Effector CD4-positive, alpha-beta T cell (primary cell): ENCODE measurements around the gene ZNF221.
"Not testable (repeated sequence)": the region's sequence is repeated elsewhere in the genome, so short reads cannot be mapped to it uniquely, and the experiment has no call there.

Source experiments
- DNase-seq: peaks from one replicate; pipeline ENCODE4 v3.0.0-alpha.2; 2020
- total RNA-seq: gene quantifications from one replicate; lab custom pipeline; 2026; lab: John Stamatoyannopoulos, UW

ZNF221 gene
- 1.1 reads per million for total RNA-seq

DNA sequence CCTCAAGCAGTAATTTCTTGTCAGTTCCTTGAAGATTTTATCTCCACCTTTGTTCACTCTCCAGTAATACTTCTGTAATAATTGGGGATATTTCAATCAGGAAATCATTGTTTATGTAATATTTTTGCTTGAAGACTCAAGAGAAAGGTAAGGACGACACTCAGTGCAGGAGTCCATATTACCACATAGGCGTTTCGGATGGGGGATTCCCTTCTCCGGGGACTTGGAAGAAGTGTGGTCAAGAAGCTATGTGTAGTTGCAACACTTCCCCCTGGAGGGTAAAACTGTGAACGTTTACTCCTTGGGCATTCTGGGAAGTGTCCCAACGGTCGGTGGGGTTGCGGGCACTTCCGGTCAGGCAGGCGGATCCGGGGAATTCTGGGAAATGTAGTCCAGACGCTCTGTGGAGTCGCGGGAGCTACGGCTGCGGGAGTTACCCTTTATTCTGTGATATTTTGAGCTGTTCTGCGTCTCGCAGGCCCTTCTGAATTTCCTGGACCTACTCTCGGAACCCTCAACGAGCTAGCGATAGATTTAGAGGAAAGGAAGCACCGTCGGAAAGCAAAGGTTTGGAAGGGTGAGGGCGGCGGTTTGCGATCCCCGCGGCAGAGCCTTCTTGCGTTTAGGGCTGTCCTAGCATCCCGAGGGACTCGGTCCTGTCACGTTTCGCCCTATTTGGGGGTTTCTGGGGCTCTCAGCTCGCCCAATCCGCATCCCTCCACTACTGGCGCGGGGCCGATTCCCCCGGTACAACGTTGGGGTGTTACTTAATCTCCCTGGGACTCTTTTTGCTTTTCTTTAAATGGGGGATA lies at the start of gene ZNF221:
Gene ZNF221 (plus strand): TSS at position 395 of the 812 bp plus-strand sequence. CDS start 11,499 bp downstream, outside the sequence.
- peak; percentile 6 for DNase-seq

DNA sequence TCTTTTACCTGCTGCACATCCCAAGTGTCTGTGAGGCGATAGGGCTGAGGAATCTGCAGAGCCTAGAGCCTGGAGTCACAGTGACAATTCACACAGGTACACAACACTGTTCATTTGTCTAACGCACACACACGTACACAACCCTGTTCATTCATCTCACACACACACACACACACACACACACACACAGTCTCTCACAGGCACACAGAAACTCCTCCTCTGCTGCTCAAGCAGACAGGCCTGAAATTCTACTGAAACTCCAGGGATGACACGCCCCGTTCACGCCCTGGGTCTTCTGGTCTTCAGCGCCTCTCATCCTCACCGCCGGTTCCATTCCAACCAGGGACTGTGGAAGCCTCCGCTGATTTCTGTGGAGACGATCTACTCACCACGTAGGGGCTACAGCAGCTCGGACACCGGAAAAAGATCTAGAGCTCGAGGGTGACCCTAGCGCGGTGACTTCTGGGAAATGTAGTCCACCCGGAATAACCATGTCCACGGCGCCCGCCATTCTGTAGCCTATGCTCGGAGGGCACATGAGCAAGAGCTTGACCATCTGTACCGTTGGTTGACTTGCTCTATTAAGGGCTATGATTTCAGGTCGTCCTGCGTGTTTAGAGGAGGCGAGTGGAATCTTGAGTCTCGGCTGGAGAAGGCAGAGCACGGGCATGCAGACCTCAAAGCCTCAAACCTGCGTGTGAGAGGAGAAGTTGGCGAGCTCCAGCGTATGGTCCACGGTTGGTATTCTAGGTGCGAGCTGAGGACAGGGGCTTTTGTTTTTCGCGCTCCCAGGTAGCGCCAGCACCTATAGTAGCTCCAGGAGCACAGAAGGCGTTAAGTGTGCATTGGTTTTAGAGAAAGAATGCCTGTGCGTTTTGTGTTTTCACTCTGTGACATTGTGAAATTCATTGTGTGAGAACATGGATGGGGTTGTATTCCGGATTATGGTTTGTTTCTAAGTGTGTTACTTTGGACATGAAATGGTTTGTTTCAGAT lies 49.3 kb upstream of the ZNF221 start:
- peak; percentile 41 for DNase-seq

DNA sequence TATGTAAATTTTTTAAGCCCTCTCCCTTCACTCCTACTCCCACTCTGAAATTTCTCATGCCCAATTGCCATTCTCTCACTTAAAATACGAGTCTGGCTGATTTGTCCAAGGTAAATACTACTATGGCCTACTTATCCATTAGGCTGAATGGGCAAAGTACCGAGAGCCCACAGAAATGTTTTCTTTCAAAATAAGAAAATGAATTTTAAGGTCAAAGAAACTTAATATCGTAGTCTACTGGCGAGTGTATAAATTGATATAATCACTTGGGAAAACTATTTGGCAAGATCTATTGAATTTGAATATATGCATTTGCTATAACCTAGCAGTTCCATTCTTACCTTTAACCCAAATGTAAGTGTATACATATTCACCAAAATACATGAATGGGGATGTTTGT lies 48.6 kb upstream of the ZNF221 start:
- no peak for DNase-seq

DNA sequence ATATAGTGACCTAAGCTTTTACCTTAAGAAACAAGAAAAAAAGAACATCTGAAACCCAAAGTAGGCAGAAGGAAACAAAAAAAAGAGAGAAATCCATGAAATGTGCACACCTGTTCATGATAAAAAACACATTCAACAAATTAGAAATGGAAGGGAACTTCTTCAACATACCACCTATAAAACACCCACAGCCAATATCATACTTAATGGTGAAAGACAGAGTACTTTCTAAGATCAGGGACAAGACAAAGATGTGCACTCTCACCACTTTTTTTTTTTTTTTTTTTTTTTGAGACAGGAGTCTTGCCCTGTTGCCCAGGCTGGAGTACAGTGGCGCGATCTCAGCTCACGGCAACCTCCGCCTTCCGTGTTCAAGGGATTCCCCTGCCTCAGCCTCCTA lies 45.1 kb upstream of the ZNF221 start:
- DNase-seq, result no peak

GRCh38 chr19:43906774-43907173 lies 44.3 kb upstream of the ZNF221 start:
- DNase-seq, result no peak

DNA sequence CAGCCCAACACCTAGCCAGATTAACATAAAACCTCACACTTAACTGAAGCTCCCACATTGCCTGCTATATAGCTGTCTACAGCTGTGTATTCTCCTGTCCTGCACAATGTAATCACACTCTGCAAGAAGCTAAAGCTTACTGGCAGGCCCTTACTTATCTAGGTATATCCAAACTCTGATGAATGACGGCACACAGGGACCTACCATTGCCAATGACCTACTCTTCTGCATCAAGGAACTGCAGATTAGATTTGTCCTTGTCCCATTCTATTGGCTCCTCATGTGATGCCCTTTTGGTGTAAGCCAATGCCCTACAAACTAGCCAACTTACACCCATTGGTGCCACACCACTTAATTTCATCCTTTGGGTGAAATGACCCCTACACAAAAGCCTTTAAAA lies 42.4 kb upstream of the ZNF221 start:
- no peak for DNase-seq

DNA sequence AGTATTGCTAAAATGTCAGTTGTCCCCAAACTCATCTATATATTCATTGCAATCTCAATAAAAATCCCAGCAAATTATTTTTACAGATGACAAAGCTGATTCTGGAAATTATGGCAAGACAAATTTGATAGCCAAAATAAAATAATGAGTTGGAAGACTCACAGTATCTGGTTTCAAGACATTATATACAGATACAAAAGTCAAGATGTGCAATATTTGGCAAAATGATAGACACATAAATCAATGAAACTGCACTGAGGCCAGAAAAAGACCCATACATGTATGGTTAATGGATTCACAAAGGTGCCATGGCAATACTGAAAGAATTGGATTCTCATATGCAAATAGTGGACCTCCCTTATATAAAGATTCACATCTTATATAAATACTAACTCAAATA lies 40.1 kb upstream of the ZNF221 start:
- DNase-seq, result no peak

- DNase-seq, result no peak
These were observed 37.6 kb upstream of the ZNF221 start for GRCh38 chr19:43913383-43913782.

DNA sequence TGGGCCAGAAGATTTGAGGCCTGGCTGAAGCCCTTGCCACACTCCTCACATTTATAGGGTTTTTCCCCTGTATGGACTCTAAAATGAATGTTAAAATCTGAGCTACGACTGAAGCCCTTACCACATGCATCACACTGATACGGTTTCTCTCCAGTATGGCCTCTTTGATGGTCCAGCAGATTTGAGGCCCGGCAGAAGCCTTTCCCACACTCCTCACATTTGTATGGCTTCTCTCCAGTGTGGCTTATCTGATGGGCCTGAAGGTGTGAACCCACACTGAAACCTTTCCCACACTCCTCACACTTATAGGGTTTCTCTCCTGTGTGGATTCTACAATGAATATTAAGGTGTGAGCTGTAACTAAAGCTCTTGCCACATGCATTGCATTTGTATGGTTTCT lies 37.0 kb upstream of the ZNF221 start:
- DNase-seq, result no peak

DNA sequence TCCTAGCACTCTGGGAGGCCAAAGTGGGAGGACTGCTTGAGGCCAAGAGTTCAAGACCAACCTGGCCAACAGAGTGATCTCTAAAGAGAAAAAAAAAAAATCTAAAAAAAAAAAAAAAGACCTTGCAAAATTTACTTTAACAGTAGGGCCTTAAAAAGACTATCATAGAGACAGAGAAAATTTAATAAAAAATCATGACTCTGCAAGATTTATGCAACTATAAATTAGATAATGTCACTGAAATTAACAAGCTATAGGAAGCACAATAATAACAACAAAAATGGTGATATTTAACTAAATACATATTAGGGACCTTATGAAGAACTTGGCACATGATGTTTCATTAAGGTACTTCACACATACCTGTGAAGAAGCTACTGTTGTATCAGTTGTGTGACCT lies 27.2 kb upstream of the ZNF221 start:
- DNase-seq, result no peak

- DNase-seq, result no peak
These were observed 22.2 kb upstream of the ZNF221 start for GRCh38 chr19:43928820-43929219.

DNA sequence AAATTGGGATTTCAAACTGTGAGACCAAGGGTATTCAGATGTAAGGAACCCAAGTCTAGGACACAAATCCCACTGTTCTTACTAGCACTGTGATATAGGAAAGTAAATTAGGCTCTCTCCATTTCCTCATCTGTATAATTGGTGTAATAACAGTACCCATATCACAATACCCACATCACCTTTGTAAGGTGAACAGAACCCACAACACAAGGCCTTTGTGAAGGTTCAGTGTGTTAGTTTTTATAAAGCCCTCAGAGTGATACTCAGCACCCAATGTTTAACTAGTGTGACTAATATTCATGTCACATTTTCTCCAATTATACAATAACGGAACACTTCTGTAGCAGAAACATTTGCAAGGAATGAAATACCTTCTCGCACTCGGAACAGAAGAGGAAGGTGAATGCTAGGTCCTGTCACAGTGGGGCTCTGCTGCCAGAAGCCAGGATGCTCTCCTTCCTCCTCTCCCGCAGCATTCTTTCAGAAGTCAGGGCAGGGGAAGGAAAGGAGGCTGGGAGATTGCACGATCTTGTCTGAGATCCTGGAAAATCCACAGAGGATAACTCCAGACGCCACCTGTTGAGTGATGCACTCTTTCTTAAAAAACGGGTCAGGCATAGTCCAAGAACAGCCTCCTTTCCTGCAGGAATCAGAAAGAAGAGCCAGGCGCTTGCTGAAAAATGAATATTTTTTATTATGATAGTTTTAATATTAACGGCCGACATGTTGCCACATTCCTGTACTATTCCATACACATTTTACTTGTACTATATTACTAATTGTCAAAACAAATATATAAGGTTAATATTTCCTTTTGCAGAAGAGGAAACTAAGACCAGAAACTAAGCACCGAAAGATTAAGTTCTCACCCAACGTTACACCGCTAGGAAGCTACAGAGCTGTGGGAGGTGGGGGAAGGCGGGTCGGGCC lies 16.7 kb upstream of the ZNF221 start:
- DNase-seq, result no peak

DNA sequence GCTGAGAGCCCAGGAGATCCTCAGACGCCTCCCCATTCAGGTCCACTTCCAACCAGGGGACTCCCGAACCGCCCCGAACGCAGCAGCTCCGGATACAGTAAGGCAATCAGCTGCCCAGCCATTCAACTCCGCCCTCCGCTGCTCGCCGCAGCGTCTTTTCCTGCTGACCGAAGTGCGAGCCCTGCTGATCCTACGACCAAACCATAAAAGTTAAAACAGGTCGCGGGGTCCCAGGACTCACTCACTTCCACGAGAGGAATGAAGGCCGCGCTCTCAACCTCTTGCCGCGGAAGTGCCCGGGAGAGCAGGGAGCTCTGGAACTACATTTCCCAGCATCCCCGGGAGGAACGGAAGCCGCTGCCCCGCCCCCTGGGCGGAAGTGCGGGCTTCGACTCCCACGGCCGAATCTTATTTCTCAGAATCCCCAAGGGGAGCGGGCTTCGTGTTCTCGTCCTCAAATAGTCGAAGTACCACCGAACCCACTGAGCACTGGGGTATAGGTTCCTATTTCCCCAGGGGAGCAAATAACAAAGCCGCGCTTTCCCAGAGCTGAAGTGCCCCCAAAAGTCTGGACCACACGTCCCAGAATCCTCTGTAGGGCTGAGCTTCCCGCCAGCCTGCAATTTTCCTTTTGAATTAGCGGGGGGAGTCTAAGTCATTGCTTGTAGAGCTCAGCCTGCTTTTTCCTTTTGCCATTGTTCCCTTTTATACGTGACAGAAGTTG lies 15.9 kb upstream of the ZNF221 start, which contains the start of gene ZNF45:
Gene ZNF45 (minus strand): TSS at position 298 of the 724 bp plus-strand sequence. CDS start 13,097 bp downstream, outside the sequence.
- peak; percentile 83 for DNase-seq

DNA sequence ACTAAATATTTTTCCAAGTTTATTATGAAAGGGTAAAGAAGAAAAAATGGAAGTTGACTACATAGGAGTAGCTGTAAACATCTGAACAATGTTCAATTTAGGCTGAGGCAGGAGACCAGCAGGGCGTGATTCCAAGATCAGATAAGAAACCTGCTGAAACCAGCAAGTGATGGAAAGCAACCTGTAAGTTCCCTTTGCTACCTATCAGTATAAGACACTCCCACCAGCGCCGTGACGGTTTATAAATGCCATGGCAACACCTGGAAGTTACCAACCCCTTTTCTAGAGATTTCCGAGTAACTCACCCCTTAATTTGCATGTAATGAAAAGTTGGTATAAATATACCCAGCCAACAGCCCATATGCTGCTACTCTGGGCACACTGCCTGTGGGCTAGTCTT lies 14.8 kb upstream of the ZNF221 start:
- DNase-seq, result no peak

DNA sequence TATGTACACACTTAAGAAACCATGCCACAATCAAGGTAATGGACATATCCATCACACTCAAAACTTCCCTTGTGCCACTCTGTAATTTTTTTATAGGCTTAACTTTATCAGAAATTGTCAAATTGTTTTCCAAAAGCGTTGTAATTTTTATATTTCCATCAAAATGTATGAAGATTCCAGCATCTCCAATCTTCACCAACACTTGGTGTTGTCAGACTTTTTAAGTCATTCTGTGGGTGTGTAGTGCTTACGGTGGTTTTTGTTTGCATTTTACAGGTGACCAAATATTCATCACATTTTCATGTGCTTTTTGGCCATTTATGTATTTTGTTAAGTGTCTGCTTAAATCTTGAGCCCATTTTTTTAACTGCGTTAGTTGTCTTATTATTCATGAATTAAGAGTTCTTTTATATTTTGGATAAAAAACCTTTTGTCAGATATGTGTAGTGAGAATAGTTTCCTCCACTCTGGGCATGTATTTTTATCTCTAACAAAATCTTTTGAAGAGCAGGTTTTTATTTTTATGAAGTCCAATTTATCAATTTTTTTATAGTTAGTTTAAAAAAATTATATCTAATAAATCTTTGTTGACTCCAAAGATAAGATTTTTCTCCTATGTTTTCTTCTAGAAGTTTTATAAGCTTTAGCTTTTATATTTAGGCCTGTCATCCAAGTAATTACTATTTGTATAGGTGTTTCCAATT lies 11.3 kb upstream of the ZNF221 start:
- DNase-seq, result no peak

DNA sequence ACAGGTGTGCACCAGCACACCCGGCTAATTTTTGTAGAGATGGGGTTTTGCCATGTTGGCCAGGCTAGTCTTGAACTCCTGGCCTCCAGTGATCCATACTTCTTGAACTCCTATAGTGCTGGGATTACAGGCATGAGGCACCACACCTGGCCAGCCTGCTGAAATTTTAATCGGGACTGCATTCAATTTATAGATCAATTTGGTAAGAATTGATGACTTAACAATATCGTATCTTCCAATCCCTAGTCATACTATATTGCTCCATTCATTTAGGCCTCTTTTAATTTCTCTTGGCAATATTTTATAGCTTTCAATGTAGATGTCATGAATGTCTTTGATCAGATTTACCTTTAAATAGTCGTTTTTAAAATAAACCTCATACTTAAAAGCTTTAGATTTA lies 10.3 kb upstream of the ZNF221 start:
- DNase-seq, result no peak

DNA sequence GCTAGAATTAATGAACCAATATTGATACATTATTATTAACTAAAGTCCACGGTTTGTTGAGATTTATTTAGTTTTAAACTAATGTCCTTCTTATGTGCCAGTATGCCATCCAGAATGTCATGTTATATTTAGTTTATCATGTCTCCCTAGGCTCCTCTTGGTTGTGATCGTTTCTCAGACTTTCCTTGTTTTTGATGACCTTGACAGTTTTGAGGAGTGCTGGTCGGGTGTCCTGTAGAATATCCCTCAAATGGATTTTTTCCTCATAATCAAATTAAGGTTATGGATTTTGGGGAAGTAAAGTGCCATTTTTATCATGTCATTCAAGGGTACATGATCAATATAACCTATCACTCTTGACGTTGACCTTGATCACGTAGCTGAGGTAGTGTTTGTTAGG lies 9.8 kb upstream of the ZNF221 start:
- DNase-seq, result no peak

- not testable (repeated sequence) for DNase-seq
These were observed 3.6 kb upstream of the ZNF221 start for GRCh38 chr19:43947412-43947811.

- not testable (repeated sequence) for DNase-seq
These were observed 1.2 kb upstream of the ZNF221 start for GRCh38 chr19:43949803-43950202.

DNA sequence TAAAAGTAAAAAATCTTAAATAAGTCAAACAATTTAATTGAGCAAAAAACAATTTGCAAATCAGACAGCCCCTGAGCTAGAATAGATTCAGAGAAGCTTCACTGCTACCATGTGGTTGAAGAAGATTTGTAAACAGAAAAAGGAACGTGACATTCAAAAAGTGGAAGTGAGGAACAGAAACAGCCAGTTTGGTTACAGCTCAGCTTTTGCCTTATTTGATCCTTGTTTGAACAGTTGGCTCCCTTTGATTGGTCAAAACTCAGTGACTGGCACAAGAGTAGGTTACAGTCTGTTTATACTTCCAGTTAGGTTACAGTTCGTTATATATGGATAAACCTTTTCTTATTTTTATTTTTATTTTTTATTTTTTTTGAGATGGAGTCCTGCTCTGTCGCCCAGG lies 5.8 kb downstream of the ZNF221 start:
- DNase-seq, result no peak

DNA sequence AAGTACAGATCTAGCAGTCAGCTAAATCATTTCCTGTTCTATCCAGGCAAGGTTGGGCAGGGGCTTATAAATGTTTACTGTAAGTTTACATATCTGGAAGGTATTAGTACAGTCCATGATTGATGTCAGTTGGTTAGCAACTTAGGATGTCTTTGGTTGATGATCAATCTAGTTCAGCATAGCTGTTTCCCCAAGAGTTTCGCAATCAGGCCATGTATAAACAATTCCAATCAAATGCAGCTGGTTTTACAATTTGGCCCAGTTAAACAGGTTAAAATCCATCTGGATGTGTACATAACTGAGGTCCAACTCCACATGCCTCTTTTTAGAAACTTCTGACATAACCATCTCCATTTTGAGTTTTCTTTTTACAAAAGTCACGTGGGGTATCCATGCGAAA lies 6.9 kb downstream of the ZNF221 start:
- no peak for DNase-seq
